ENCODE results near the gene CRY2. TPM values are rescaled to one million over a fixed set of nuclear protein-coding genes. Genes with fewer than 3 reads are reported as not detected.

CRY2 gene
- total RNA-seq, 1 experiment from 2014 or later, result 8.1 TPM

- Mint-ChIP-seq H3K27ac (ENCODE audit: low read depth, unreplicated experiment) (no peak overlapping the region), H3K27me3 (ENCODE audit: insufficient read depth, unreplicated experiment) (peaks cover 12% of the 10 kb centered on the region), H3K4me1 (ENCODE audit: insufficient read depth, unreplicated experiment) (no peaks in the 10 kb centered on the region), H3K36me3 (ENCODE audit: insufficient read depth, unreplicated experiment) (no peaks in the 10 kb centered on the region), H3K4me3 (ENCODE audit: unreplicated experiment) (no peak overlapping the region), H3K9me3 (ENCODE audit: unreplicated experiment) (no peaks in the 10 kb centered on the region)
- ChIA-PET CTCF (interaction anchor here (1.3 kb wide), 1 partner anchor 11 kb away, joined by 5 read pairs; no protein-coding TSS in a partner anchor), POLR2A (no interaction called here)
- intact Hi-C loops (cut with micrococcal nuclease), result loop anchor here (10.0 kb wide), 1 partner anchor 45 kb away; the partner anchor contains the start of gene CRY2
- TF ChIP-seq CTCF (IDR thresholded peaks at IDR 0.05; ENCODE audit: unreplicated experiment), result no peak
- BruUV-seq (replicated peaks), result no TSS peak
- no peak for DNase-seq (ENCODE audit: unreplicated experiment)
Measured at GRCh38 chr11:45889966-45890365, 42.7 kb downstream of the CRY2 start.

- no peak overlapping the region for H3K27ac Mint-ChIP-seq (ENCODE audit: low read depth, unreplicated experiment)
- ChIA-PET POLR2A (interaction anchor here (0.8 to 0.9 kb wide), 2 partner anchors 8 to 11 kb away, joined by 3 to 4 read pairs; no protein-coding TSS in a partner anchor), CTCF (interaction anchor here (1.2 kb wide), 1 partner anchor 48 kb away, joined by 3 read pairs; no protein-coding TSS in a partner anchor)
- intact Hi-C loops (cut with micrococcal nuclease), result loop anchor here (10.0 kb wide), 1 partner anchor 46 kb away; the partner anchor contains the start of gene CRY2
- H3K4me3 Mint-ChIP-seq (ENCODE audit: unreplicated experiment), result no peak overlapping the region
- H3K4me1 Mint-ChIP-seq (ENCODE audit: insufficient read depth, unreplicated experiment), result no peaks in the 10 kb centered on the region
- no peak for TF ChIP-seq CTCF (IDR thresholded peaks at IDR 0.05; ENCODE audit: unreplicated experiment)
- no TSS peak for BruUV-seq (replicated peaks)
- peaks cover 12% of the 10 kb centered on the region for H3K27me3 Mint-ChIP-seq (ENCODE audit: insufficient read depth, unreplicated experiment)
- no peaks in the 10 kb centered on the region for H3K36me3 Mint-ChIP-seq (ENCODE audit: insufficient read depth, unreplicated experiment)
- no peaks in the 10 kb centered on the region for H3K9me3 Mint-ChIP-seq (ENCODE audit: unreplicated experiment)
- DNase-seq (ENCODE audit: unreplicated experiment), result no peak
Measured at GRCh38 chr11:45890886-45891550, 43.7 kb downstream of the CRY2 start.

- peaks cover 12% of the 10 kb centered on the region for H3K27me3 Mint-ChIP-seq (ENCODE audit: insufficient read depth, unreplicated experiment)
- no peaks in the 10 kb centered on the region for H3K9me3 Mint-ChIP-seq (ENCODE audit: unreplicated experiment)
- no peaks in the 10 kb centered on the region for H3K36me3 Mint-ChIP-seq (ENCODE audit: insufficient read depth, unreplicated experiment)
- no peak for DNase-seq (ENCODE audit: unreplicated experiment)
- ChIA-PET POLR2A (interaction anchor here (0.6 to 0.9 kb wide), 2 partner anchors 39 to 57 kb away, joined by 3 read pairs; no protein-coding TSS in a partner anchor), CTCF (interaction anchor here (0.6 to 1.2 kb wide), 2 partner anchors 21 to 202 kb away, joined by 3 to 4 read pairs; no protein-coding TSS in a partner anchor)
- intact Hi-C loops (cut with micrococcal nuclease), result loop anchor here (10.0 kb wide), 1 partner anchor 48 kb away; the partner anchor contains the start of gene CRY2
- H3K4me3 Mint-ChIP-seq (ENCODE audit: unreplicated experiment), result no peak overlapping the region
- BruUV-seq (replicated peaks), result no TSS peak
- no peaks in the 10 kb centered on the region for H3K4me1 Mint-ChIP-seq (ENCODE audit: insufficient read depth, unreplicated experiment)
- TF ChIP-seq CTCF (IDR thresholded peaks at IDR 0.05; ENCODE audit: unreplicated experiment), result no peak
- H3K27ac Mint-ChIP-seq (ENCODE audit: low read depth, unreplicated experiment), result no peak overlapping the region
Measured at GRCh38 chr11:45892856-45893255, 45.6 kb downstream of the CRY2 start.

- ChIA-PET CTCF (interaction anchor here (1.2 kb wide), 1 partner anchor 22 kb away, joined by 3 read pairs; no protein-coding TSS in a partner anchor), POLR2A (no interaction called here)
- H3K4me3 Mint-ChIP-seq (ENCODE audit: unreplicated experiment), result no peak overlapping the region
- no peaks in the 10 kb centered on the region for H3K36me3 Mint-ChIP-seq (ENCODE audit: insufficient read depth, unreplicated experiment)
- TF ChIP-seq CTCF (IDR thresholded peaks at IDR 0.05; ENCODE audit: unreplicated experiment), result no peak
- H3K27me3 Mint-ChIP-seq (ENCODE audit: insufficient read depth, unreplicated experiment), result peaks cover 12% of the 10 kb centered on the region
- DNase-seq (ENCODE audit: unreplicated experiment), result no peak
- intact Hi-C loops (cut with micrococcal nuclease), result loop anchor here (10.0 kb wide), 1 partner anchor 50 kb away; the partner anchor contains the start of gene CRY2
- H3K27ac Mint-ChIP-seq (ENCODE audit: low read depth, unreplicated experiment), result no peak overlapping the region
- H3K9me3 Mint-ChIP-seq (ENCODE audit: unreplicated experiment), result no peaks in the 10 kb centered on the region
- no TSS peak for BruUV-seq (replicated peaks)
- H3K4me1 Mint-ChIP-seq (ENCODE audit: insufficient read depth, unreplicated experiment), result no peaks in the 10 kb centered on the region
Measured at GRCh38 chr11:45894555-45895247, 47.4 kb downstream of the CRY2 start.

Measured in MCF 10A (cell line).